WTC11 (cell line): ENCODE measurements around the gene CD226. TPM values are rescaled to one million over a fixed set of nuclear protein-coding genes. Genes with fewer than 3 reads are reported as not detected.

Source experiments
- ATAC-seq: fragments of 200-7000 bp; cut with Tn5 transposase; 2 replicates; pipeline ENCODE4 v1.10.0; 2021; ENCODE audit warnings: mild to moderate bottlenecking, moderate library complexity
- CTCF ChIA-PET: fragments of 300-600 bp; sonication (Branson Sonifier 250); formaldehyde crosslinking; loops from one replicate; lab custom pipeline; 2021; ENCODE audit warnings: antibody characterized with exemption; lab: Charles Lee
- POLR2A ChIA-PET: fragments of 350-600 bp; sonication (Branson Sonifier 250); formaldehyde crosslinking; loops from one replicate; lab custom pipeline; 2021; ENCODE audit warnings: antibody characterized with exemption; lab: Charles Lee
- DNase-seq: peaks from one replicate; pipeline ENCODE4 v3.0.0; 2021; ENCODE audit warnings: low spot score
- H3K27ac Mint-ChIP-seq: 2 replicates; pipeline ENCODE4 v1.8.0; 2021; ENCODE audit warnings: mixed read lengths
- H3K27me3 Mint-ChIP-seq: 2 replicates; pipeline ENCODE4 v1.8.0; 2021; ENCODE audit warnings: low read depth, mild to moderate bottlenecking, moderate library complexity, mixed read lengths
- H3K36me3 Mint-ChIP-seq: 2 replicates; pipeline ENCODE4 v1.8.0; 2021; ENCODE audit warnings: mixed read lengths
- H3K4me1 Mint-ChIP-seq: 2 replicates; pipeline ENCODE4 v1.8.0; 2022; ENCODE audit warnings: mixed read lengths
- H3K4me3 Mint-ChIP-seq: 2 replicates; pipeline ENCODE4 v1.8.0; 2021; ENCODE audit warnings: mild to moderate bottlenecking, moderate library complexity, mixed read lengths
- H3K9me3 Mint-ChIP-seq: 2 replicates; pipeline ENCODE4 v1.8.0; 2021; ENCODE audit warnings: mixed read lengths
- AFF4 ChIP-seq: sonication (generic); formaldehyde crosslinking; IDR thresholded peaks from 2 replicates; pipeline ENCODE4 v1.8.1; 2023; ENCODE audit warnings: mild to moderate bottlenecking, missing genetic modification reagents, borderline replicate concordance
- ETV6 ChIP-seq: sonication (generic); formaldehyde crosslinking; IDR thresholded peaks from 2 replicates; pipeline ENCODE4 v1.8.1; 2022; ENCODE audit warnings: mild to moderate bottlenecking, missing genetic modification reagents
- FOXK1 ChIP-seq: sonication (generic); formaldehyde crosslinking; IDR thresholded peaks from 2 replicates; pipeline ENCODE4 v1.8.0; 2022; ENCODE audit warnings: mild to moderate bottlenecking, moderate library complexity, missing genetic modification reagents
- FOXP4 ChIP-seq: sonication (generic); formaldehyde crosslinking; IDR thresholded peaks from 2 replicates; pipeline ENCODE4 v1.8.0; 2022; ENCODE audit warnings: mild to moderate bottlenecking, missing genetic modification reagents
- GTF2I ChIP-seq: fragments of 250-450 bp; sonication (Bioruptor Pico); conservative IDR thresholded peaks from 2 replicates; pipeline ENCODE4 v1.4.0; 2021; ENCODE audit warnings: mild to moderate bottlenecking
- KAT7 ChIP-seq: sonication (generic); formaldehyde crosslinking; IDR thresholded peaks from 2 replicates; pipeline ENCODE4 v1.8.1; 2023; ENCODE audit warnings: missing genetic modification reagents, mild to moderate bottlenecking, borderline replicate concordance
- MXD4 ChIP-seq: fragments of 250-450 bp; sonication (Bioruptor Pico); IDR thresholded peaks from 2 replicates; pipeline ENCODE4 v1.8.0; 2021; ENCODE audit warnings: mild to moderate bottlenecking, moderate library complexity, borderline replicate concordance
- NFATC4 ChIP-seq: fragments of 250-450 bp; sonication (Bioruptor Pico); IDR thresholded peaks from 2 replicates; pipeline ENCODE4 v1.9.0; 2021; ENCODE audit warnings: mild to moderate bottlenecking
- PRRX2 ChIP-seq: fragments of 250-450 bp; sonication (Bioruptor Pico); IDR thresholded peaks from 2 replicates; pipeline ENCODE4 v1.8.0; 2021; ENCODE audit warnings: mild to moderate bottlenecking
- RELA ChIP-seq: sonication (generic); formaldehyde crosslinking; IDR thresholded peaks from 2 replicates; pipeline ENCODE4 v1.8.1; 2022; ENCODE audit warnings: missing genetic modification reagents, mild to moderate bottlenecking, borderline replicate concordance
- SMAD4 ChIP-seq: sonication (generic); formaldehyde crosslinking; IDR thresholded peaks from 2 replicates; pipeline ENCODE4 v1.8.0; 2022; ENCODE audit warnings: mild to moderate bottlenecking, missing genetic modification reagents
- SOX15 ChIP-seq: fragments of 250-450 bp; sonication (Bioruptor Pico); IDR thresholded peaks from 2 replicates; pipeline ENCODE4 v1.9.0; 2021; ENCODE audit warnings: mild to moderate bottlenecking
- USF2 ChIP-seq: sonication (generic); formaldehyde crosslinking; IDR thresholded peaks from 2 replicates; pipeline ENCODE4 v1.8.1; 2023; ENCODE audit warnings: mild to moderate bottlenecking, missing genetic modification reagents, moderate library complexity
- ZMAT4 ChIP-seq: fragments of 250-450 bp; sonication (Bioruptor Pico); IDR thresholded peaks from 2 replicates; pipeline ENCODE4 v1.9.0; 2021; ENCODE audit warnings: mild to moderate bottlenecking
- ZNF121 ChIP-seq: sonication (generic); formaldehyde crosslinking; IDR thresholded peaks from 2 replicates; pipeline ENCODE4 v1.8.0; 2023; ENCODE audit warnings: missing genetic modification reagents
- ZNF138 ChIP-seq: sonication (generic); formaldehyde crosslinking; conservative IDR thresholded peaks from 2 replicates; pipeline ENCODE4 v1.8.1; 2022; ENCODE audit warnings: mild to moderate bottlenecking, moderate library complexity, missing genetic modification reagents
- ZNF263 ChIP-seq: sonication (generic); formaldehyde crosslinking; IDR thresholded peaks from 2 replicates; pipeline ENCODE4 v1.8.1; 2022; ENCODE audit warnings: low read depth, mild to moderate bottlenecking, moderate library complexity, missing genetic modification reagents
- total RNA-seq: library from RNA; stranded (reverse); gene quantifications from 3 replicates; pipeline ENCODE4 v1.2.3, GENCODE V29; 2021
- TF ChIP-seq, protein P1 (sequence below): sonication (generic); formaldehyde crosslinking; IDR thresholded peaks from 2 replicates; pipeline ENCODE4 v1.8.1; 2022; ENCODE audit warnings: low read depth, missing genetic modification reagents, borderline replicate concordance
- TF ChIP-seq, protein P2 (sequence below): fragments of 250-450 bp; sonication (Bioruptor Pico); IDR thresholded peaks from 2 replicates; pipeline ENCODE4 v1.8.0; 2021; ENCODE audit warnings: mild to moderate bottlenecking
- TF ChIP-seq, protein P3 (sequence below): sonication (generic); formaldehyde crosslinking; IDR thresholded peaks from 2 replicates; pipeline ENCODE4 v1.8.1; 2023; ENCODE audit warnings: mild to moderate bottlenecking, missing genetic modification reagents, moderate library complexity
- TF ChIP-seq, protein P4 (sequence below): sonication (generic); formaldehyde crosslinking; IDR thresholded peaks from 2 replicates; pipeline ENCODE4 v1.8.1; 2023; ENCODE audit warnings: mild to moderate bottlenecking, missing genetic modification reagents

Gene CD226
- total RNA-seq, 1 experiment from 2014 or later: 0.24 TPM

DNA sequence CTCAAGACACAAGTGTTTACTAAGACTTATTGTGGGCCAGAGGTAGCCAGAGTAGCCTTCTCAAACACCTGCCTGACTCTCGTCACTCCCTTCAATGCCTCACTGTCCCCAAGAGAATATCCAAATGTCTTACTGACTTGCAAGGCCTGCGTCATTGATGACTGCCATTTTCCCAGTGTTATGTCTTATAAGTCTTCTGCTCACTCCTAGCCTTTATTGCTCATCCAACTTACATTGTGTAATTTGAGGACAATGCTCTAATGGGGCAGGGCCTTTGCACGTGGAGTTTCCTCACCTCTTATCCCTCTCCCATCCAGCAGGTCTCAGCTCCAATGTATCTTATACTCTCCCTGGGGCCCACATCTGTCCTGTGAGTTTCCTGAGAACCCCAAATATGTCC is 10.1 kb upstream of the CD226 start (continued):
- TF ChIP-seq, protein P1, sequence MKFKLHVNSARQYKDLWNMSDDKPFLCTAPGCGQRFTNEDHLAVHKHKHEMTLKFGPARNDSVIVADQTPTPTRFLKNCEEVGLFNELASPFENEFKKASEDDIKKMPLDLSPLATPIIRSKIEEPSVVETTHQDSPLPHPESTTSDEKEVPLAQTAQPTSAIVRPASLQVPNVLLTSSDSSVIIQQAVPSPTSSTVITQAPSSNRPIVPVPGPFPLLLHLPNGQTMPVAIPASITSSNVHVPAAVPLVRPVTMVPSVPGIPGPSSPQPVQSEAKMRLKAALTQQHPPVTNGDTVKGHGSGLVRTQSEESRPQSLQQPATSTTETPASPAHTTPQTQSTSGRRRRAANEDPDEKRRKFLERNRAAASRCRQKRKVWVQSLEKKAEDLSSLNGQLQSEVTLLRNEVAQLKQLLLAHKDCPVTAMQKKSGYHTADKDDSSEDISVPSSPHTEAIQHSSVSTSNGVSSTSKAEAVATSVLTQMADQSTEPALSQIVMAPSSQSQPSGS: no peak
- TF ChIP-seq, protein P2, sequence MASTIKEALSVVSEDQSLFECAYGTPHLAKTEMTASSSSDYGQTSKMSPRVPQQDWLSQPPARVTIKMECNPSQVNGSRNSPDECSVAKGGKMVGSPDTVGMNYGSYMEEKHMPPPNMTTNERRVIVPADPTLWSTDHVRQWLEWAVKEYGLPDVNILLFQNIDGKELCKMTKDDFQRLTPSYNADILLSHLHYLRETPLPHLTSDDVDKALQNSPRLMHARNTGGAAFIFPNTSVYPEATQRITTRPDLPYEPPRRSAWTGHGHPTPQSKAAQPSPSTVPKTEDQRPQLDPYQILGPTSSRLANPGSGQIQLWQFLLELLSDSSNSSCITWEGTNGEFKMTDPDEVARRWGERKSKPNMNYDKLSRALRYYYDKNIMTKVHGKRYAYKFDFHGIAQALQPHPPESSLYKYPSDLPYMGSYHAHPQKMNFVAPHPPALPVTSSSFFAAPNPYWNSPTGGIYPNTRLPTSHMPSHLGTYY (CRISPR knock-in tag): no peak
- TF ChIP-seq ZNF121 (CRISPR knock-in tag) (no peak), AFF4 (CRISPR knock-in tag) (no peak), FOXK1 (CRISPR knock-in tag) (no peak), KAT7 (CRISPR knock-in tag) (no peak)

GRCh38 chr18:69956665-69957620 is 9.3 kb upstream of the CD226 start:
- H3K27ac Mint-ChIP-seq: no peak overlapping the region
- ATAC-seq (peak; percentile 33; the same call in 1 of the 2 replicates), DNase-seq (no peak)
- no peaks in the 10 kb centered on the region; the same call in 1 of the 2 replicates for H3K36me3 Mint-ChIP-seq
- H3K9me3 Mint-ChIP-seq: peaks cover 10% of the 10 kb centered on the region
- no peak overlapping the region for H3K4me3 Mint-ChIP-seq
- ChIA-PET CTCF (interaction anchor here (1.6 kb wide), 1 partner anchor 13 kb away, joined by 4 read pairs; no protein-coding TSS in a partner anchor), POLR2A (no interaction called here)
- 0 out of 2 replicates have a peak, but pooled peaks cover 5% of the 10 kb centered on the region for H3K4me1 Mint-ChIP-seq
- no peaks in the 10 kb centered on the region for H3K27me3 Mint-ChIP-seq
- TF ChIP-seq SOX15 (CRISPR knock-in tag) (no peak), PRRX2 (no peak), ZNF138 (CRISPR knock-in tag) (no peak), ETV6 (CRISPR knock-in tag) (no peak), FOXP4 (no peak), FOXK1 (CRISPR knock-in tag) (no peak), USF2 (CRISPR knock-in tag) (no peak), ZNF263 (no peak), GTF2I (CRISPR knock-in tag) (no peak), KAT7 (CRISPR knock-in tag) (no peak), MXD4 (CRISPR knock-in tag) (no peak), SMAD4 (CRISPR knock-in tag) (no peak), ZMAT4 (CRISPR knock-in tag) (no peak), RELA (CRISPR knock-in tag) (no peak), NFATC4 (CRISPR knock-in tag) (no peak)
- TF ChIP-seq, protein P3, sequence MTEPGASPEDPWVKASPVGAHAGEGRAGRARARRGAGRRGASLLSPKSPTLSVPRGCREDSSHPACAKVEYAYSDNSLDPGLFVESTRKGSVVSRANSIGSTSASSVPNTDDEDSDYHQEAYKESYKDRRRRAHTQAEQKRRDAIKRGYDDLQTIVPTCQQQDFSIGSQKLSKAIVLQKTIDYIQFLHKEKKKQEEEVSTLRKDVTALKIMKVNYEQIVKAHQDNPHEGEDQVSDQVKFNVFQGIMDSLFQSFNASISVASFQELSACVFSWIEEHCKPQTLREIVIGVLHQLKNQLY (CRISPR knock-in tag): no peak
- TF ChIP-seq, protein P4, sequence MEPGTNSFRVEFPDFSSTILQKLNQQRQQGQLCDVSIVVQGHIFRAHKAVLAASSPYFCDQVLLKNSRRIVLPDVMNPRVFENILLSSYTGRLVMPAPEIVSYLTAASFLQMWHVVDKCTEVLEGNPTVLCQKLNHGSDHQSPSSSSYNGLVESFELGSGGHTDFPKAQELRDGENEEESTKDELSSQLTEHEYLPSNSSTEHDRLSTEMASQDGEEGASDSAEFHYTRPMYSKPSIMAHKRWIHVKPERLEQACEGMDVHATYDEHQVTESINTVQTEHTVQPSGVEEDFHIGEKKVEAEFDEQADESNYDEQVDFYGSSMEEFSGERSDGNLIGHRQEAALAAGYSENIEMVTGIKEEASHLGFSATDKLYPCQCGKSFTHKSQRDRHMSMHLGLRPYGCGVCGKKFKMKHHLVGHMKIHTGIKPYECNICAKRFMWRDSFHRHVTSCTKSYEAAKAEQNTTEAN (CRISPR knock-in tag): no peak
